Thyroid gland (tissue), 4 donors: ENCODE data around the gene SLC25A22.

Source experiments
- POLR2A ChIP-seq, 2 donors: fragments of 450-650 bp; IDR thresholded peaks; one replicate each; pipeline ENCODE4 v1.6.1; 2017; ENCODE audit warnings: antibody characterized with exemption in 2 of 2, mild to moderate bottlenecking in 2 of 2, moderate library complexity in 1 of 2
- TF ChIP-seq, protein P1 (sequence below), 6 experiments: fragments of 200-600 bp in 3 of 6; fragments of 450-650 bp in 3 of 6; sonication (generic) in 3 of 6; IDR thresholded peaks; one replicate each; pipeline ENCODE4 v1.5.1; 2016 to 2019; ENCODE audit warnings: antibody characterized with exemption in 6 of 6, mild to moderate bottlenecking in 2 of 6, inconsistent platforms in 1 of 6, moderate library complexity in 1 of 6

DNA sequence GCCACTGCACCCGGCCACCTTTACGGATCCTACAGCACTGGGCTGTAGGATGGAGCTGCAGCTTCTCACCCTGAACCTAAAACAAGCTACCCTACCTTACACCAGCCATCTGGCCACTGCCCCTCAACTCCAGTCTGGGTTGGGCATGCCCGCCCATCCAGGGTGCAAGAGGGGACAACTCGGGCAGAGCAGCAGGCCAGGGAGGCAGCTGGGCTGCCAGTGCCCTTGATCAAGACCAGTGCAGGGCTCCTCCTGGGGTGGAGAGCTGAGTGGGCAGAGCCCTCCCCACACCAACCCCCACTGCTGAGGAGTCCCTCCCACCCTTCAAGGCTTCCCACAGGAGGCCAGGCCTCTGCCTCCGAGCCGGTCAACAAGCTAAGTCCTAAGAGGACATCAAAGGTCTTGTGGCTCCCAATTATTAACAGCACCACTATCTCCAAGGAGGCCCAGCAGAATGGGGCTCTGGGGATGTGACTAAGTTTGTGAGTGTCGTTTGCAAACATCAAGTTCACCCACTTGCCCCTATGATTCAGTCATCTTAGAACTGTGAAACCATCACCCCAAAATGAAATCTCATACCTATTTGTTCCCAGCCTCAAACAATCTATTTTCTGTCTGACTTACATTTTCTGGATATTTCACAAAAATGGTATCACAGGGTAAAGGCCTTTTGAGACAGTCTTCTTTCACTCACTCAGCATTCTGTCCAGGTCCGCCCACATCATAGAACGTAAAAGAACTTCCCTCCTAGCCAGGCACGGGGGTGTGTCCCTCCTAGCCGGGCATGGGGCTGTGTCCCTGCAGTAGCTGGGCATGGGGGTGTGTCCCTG is 31.8 kb downstream of the SLC25A22 start:
- TF ChIP-seq, protein P1, sequence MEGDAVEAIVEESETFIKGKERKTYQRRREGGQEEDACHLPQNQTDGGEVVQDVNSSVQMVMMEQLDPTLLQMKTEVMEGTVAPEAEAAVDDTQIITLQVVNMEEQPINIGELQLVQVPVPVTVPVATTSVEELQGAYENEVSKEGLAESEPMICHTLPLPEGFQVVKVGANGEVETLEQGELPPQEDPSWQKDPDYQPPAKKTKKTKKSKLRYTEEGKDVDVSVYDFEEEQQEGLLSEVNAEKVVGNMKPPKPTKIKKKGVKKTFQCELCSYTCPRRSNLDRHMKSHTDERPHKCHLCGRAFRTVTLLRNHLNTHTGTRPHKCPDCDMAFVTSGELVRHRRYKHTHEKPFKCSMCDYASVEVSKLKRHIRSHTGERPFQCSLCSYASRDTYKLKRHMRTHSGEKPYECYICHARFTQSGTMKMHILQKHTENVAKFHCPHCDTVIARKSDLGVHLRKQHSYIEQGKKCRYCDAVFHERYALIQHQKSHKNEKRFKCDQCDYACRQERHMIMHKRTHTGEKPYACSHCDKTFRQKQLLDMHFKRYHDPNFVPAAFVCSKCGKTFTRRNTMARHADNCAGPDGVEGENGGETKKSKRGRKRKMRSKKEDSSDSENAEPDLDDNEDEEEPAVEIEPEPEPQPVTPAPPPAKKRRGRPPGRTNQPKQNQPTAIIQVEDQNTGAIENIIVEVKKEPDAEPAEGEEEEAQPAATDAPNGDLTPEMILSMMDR (IDR thresholded peaks at IDR 0.05), result no peak
- no peak for TF ChIP-seq POLR2A (IDR thresholded peaks at IDR 0.05)
